Measurements from ENCODE around the gene INSM2. TPM values are rescaled to one million over a fixed set of nuclear protein-coding genes. Genes with fewer than 3 reads are reported as not detected.

The INSM2 gene
- total RNA-seq, 1 donor from 2014 or later, result not detected

- DNase-seq (no peak), ATAC-seq (no peak)
- H3K4me3 ChIP-seq, result no peak overlapping the region
- no peak for TF ChIP-seq CTCF (IDR thresholded peaks at IDR 0.05)
- intact Hi-C loops (cut with DNase I), result no loop called here
- no peak overlapping the region for H3K27ac ChIP-seq
- no peaks in the 10 kb centered on the region for H3K4me1 ChIP-seq
- no peaks in the 10 kb centered on the region for H3K36me3 ChIP-seq
- no peaks in the 10 kb centered on the region for H3K9me3 ChIP-seq
- H3K27me3 ChIP-seq, result no peaks in the 10 kb centered on the region
Observed at GRCh38 chr14:35549551-35549950, 15.6 kb downstream of the INSM2 start.

DNA sequence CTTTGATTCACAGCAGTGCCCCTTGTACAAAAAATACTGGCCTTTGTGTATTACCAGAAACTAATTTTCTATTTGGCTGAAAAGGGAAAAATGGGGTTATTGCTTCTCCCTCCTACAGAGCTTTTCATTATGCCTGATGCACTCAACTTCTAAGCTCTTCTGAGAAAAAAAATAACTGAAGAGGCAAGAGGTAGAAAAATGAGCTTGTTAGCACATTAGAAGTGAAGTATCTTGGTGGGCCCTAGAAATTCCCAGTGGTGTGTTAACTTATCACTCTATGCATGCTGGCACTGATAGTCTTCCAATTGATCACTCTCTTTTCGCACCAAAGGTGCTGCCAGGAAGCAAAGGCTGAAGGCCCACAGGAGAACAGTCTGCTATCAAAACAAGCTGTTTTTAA, 17.1 kb downstream of the INSM2 start:
- no peak overlapping the region for H3K4me3 ChIP-seq
- no peaks in the 10 kb centered on the region for H3K36me3 ChIP-seq
- no peak overlapping the region for H3K27ac ChIP-seq
- DNase-seq, result no peak
- intact Hi-C loops (cut with DNase I), result no loop called here
- H3K9me3 ChIP-seq, result no peaks in the 10 kb centered on the region
- H3K4me1 ChIP-seq, result no peaks in the 10 kb centered on the region
- ATAC-seq, result no peak
- TF ChIP-seq CTCF (IDR thresholded peaks at IDR 0.05), result no peak
- H3K27me3 ChIP-seq, result no peaks in the 10 kb centered on the region

DNA sequence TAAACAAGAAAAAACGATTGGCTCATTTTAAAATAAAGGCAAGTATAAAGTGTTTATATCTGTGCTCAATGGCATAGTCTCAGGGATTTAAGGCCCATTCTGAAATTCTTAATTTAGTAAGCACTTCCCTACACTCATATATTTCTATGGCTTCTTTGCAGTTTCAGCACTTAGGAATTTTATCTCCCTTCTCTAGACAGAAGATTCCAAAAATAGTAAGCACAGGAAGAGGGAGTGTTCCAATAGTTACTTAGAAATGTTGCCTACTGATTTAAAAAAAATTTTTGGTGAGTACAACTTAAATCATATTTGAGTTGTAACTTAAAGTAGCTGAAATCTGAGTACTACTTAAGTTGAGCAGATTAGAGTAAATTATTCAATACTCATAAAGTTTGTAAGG, 19.8 kb downstream of the INSM2 start:
- no peaks in the 10 kb centered on the region for H3K36me3 ChIP-seq
- DNase-seq (no peak), ATAC-seq (no peak)
- intact Hi-C loops (cut with DNase I), result no loop called here
- no peaks in the 10 kb centered on the region for H3K27me3 ChIP-seq
- no peak overlapping the region for H3K4me3 ChIP-seq
- no peak for TF ChIP-seq CTCF (IDR thresholded peaks at IDR 0.05)
- H3K9me3 ChIP-seq, result no peaks in the 10 kb centered on the region
- no peak overlapping the region for H3K27ac ChIP-seq
- H3K4me1 ChIP-seq, result no peaks in the 10 kb centered on the region

DNA sequence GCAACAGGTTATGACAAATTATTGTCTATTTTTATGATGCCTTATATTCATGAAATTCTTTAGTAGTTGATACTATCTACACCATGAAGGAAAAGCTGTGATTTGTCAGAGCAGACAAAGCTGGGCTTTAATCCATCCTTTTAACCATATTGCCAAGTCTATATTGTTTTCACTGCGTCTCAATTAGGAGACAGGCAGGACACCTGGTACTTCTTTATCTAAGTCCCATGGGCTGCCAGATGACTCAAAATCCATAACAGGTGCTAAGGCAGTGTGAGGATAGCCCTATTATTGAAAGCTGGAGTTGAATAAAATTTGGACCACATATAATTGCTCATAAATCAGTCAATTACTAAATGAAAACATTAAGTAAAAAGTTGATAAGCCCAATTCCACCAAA, 22.6 kb downstream of the INSM2 start:
- TF ChIP-seq CTCF (IDR thresholded peaks at IDR 0.05), result no peak
- intact Hi-C loops (cut with DNase I), result no loop called here

GRCh38 chr14:35557221-35557747, 23.3 kb downstream of the INSM2 start:
- H3K36me3 ChIP-seq, result no peaks in the 10 kb centered on the region
- H3K27me3 ChIP-seq, result no peaks in the 10 kb centered on the region
- intact Hi-C loops (cut with DNase I), result no loop called here
- ATAC-seq (no peak), DNase-seq (no peak)
- no peaks in the 10 kb centered on the region for H3K9me3 ChIP-seq
- H3K4me1 ChIP-seq, result no peaks in the 10 kb centered on the region
- no peak for TF ChIP-seq CTCF (IDR thresholded peaks at IDR 0.05)
- no peak overlapping the region for H3K27ac ChIP-seq
- no peak overlapping the region for H3K4me3 ChIP-seq

More for the DNA sequence above, 22.6 kb downstream of the INSM2 start:
- H3K9me3 ChIP-seq, result no peaks in the 10 kb centered on the region
- DNase-seq (no peak), ATAC-seq (no peak)
- H3K36me3 ChIP-seq, result no peaks in the 10 kb centered on the region
- no peaks in the 10 kb centered on the region for H3K27me3 ChIP-seq
- H3K27ac ChIP-seq, result no peak overlapping the region
- H3K4me3 ChIP-seq, result no peak overlapping the region
- no peaks in the 10 kb centered on the region for H3K4me1 ChIP-seq

DNA sequence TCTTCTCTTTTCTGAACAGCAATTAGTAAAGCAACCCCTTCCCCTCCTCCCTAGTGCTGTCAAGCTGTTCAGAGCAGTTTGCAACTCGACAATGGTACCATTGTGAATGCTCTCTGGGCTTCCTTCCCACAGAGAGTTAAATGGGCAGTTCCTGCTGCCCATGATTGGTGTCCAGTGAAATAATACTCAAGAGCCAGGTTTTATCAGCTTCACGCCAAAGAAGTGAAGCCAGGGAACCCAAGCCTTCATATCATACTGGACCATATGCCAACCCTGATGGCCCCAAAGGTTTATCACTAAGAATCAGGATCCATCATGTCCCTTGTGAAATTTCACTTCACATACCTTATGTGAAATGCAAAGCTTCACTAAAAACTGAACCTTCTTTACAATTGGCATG, 24.7 kb downstream of the INSM2 start:
- no peaks in the 10 kb centered on the region for H3K9me3 ChIP-seq
- H3K27me3 ChIP-seq, result no peaks in the 10 kb centered on the region
- H3K36me3 ChIP-seq, result no peaks in the 10 kb centered on the region
- intact Hi-C loops (cut with DNase I), result no loop called here
- no peak overlapping the region for H3K27ac ChIP-seq
- H3K4me1 ChIP-seq, result no peaks in the 10 kb centered on the region
- DNase-seq (no peak), ATAC-seq (no peak)
- H3K4me3 ChIP-seq, result no peak overlapping the region
- no peak for TF ChIP-seq CTCF (IDR thresholded peaks at IDR 0.05)

Data from upper lobe of right lung (tissue), 1 donor.